GM12873 (cell line): ENCODE results near the gene GALNT17.

Experiments
- CTCF ChIP-seq: IDR thresholded peaks from 2 replicates; pipeline ENCODE4 v1.5.1; 2012; ENCODE audit warnings: low read depth, mild to moderate bottlenecking, moderate library complexity, low read length, control low read depth; ENCODE audit not compliant: insufficient read depth; ENCODE audit errors: missing control alignments

GALNT17 gene

GRCh38 chr7:71626206-71626605, 494.3 kb downstream of the GALNT17 start:
- no peak for TF ChIP-seq CTCF

- TF ChIP-seq CTCF = no peak
Observed at GRCh38 chr7:71627651-71628050, 495.7 kb downstream of the GALNT17 start.

- TF ChIP-seq CTCF = no peak
Observed at GRCh38 chr7:71630516-71630915, 498.6 kb downstream of the GALNT17 start.

- TF ChIP-seq CTCF = no peak
Observed at GRCh38 chr7:71633551-71634008, 501.6 kb downstream of the GALNT17 start.

- no peak for TF ChIP-seq CTCF
Observed at GRCh38 chr7:71636329-71636728, 504.4 kb downstream of the GALNT17 start.

GRCh38 chr7:71637578-71637977, 505.6 kb downstream of the GALNT17 start:
- no peak for TF ChIP-seq CTCF

- TF ChIP-seq CTCF = no peak
Observed at GRCh38 chr7:71638108-71638507, 506.2 kb downstream of the GALNT17 start.

- no peak for TF ChIP-seq CTCF
Observed at GRCh38 chr7:71639382-71640085, 507.6 kb downstream of the GALNT17 start.
